ENCODE results near the gene RABEP2. TPM values are rescaled to one million over a fixed set of nuclear protein-coding genes. Genes with fewer than 3 reads are reported as not detected.

RABEP2 gene
- total RNA-seq, 1 donor from 2014 or later = 38.3 TPM

GRCh38 chr16:28923652-28924398 lies 1.2 kb downstream of the RABEP2 start:
- DNase-seq (ENCODE audit: low read depth) = no peak
- no peaks in the 10 kb centered on the region for H3K27me3 ChIP-seq (ENCODE audit: control insufficient read depth, insufficient read depth, low read length)
- TF ChIP-seq CTCF (IDR thresholded peaks at IDR 0.05; ENCODE audit: insufficient read depth, low read length, poor library complexity, severe bottlenecking) = no peak

GRCh38 chr16:28923231-28923587 lies 1.8 kb downstream of the RABEP2 start:
- no peak for DNase-seq (ENCODE audit: low read depth)
- TF ChIP-seq CTCF (IDR thresholded peaks at IDR 0.05; ENCODE audit: insufficient read depth, low read length, poor library complexity, severe bottlenecking) = no peak
- Histone ChIP-seq H3K27me3 (ENCODE audit: control insufficient read depth, insufficient read depth, low read length) (no peaks in the 10 kb centered on the region), H3K36me3 (ENCODE audit: control insufficient read depth, insufficient read depth, low read length) (no peaks in the 10 kb centered on the region), H3K4me3 (ENCODE audit: low read depth, low read length) (no peak overlapping the region)

More at GRCh38 chr16:28923652-28924398, 1.2 kb downstream of the RABEP2 start:
- Histone ChIP-seq H3K36me3 (ENCODE audit: control insufficient read depth, insufficient read depth, low read length) (no peaks in the 10 kb centered on the region), H3K4me3 (ENCODE audit: low read depth, low read length) (no peak overlapping the region)

- H3K36me3 ChIP-seq (ENCODE audit: control insufficient read depth, insufficient read depth, low read length) = no peaks in the 10 kb centered on the region
- TF ChIP-seq CTCF (IDR thresholded peaks at IDR 0.05; ENCODE audit: insufficient read depth, low read length, poor library complexity, severe bottlenecking) = no peak
- no peaks in the 10 kb centered on the region for H3K27me3 ChIP-seq (ENCODE audit: control insufficient read depth, insufficient read depth, low read length)
- H3K4me3 ChIP-seq (ENCODE audit: low read depth, low read length) = no peak overlapping the region
- no peak for DNase-seq (ENCODE audit: low read depth)
Observed at GRCh38 chr16:28918698-28919097, 6.3 kb downstream of the RABEP2 start.

GRCh38 chr16:28917095-28917494 lies 7.9 kb downstream of the RABEP2 start:
- no peaks in the 10 kb centered on the region for H3K27me3 ChIP-seq (ENCODE audit: control insufficient read depth, insufficient read depth, low read length)
- DNase-seq (ENCODE audit: low read depth) = no peak
- TF ChIP-seq CTCF (IDR thresholded peaks at IDR 0.05; ENCODE audit: insufficient read depth, low read length, poor library complexity, severe bottlenecking) = no peak
- H3K4me3 ChIP-seq (ENCODE audit: low read depth, low read length) = no peak overlapping the region
- no peaks in the 10 kb centered on the region for H3K36me3 ChIP-seq (ENCODE audit: control insufficient read depth, insufficient read depth, low read length)

GRCh38 chr16:28915181-28915580 lies 9.9 kb downstream of the RABEP2 start:
- no peaks in the 10 kb centered on the region for H3K27me3 ChIP-seq (ENCODE audit: control insufficient read depth, insufficient read depth, low read length)
- TF ChIP-seq CTCF (IDR thresholded peaks at IDR 0.05; ENCODE audit: insufficient read depth, low read length, poor library complexity, severe bottlenecking) = no peak
- DNase-seq (ENCODE audit: low read depth) = no peak
- no peak overlapping the region for H3K4me3 ChIP-seq (ENCODE audit: low read depth, low read length)
- no peaks in the 10 kb centered on the region for H3K36me3 ChIP-seq (ENCODE audit: control insufficient read depth, insufficient read depth, low read length)

Data from kidney epithelial cell (primary cell).